ENCODE measurements around the gene KLHL24.
A peak's percentile ranks its signal among the peaks of the same experiment; 100 is the strongest.

- TF ChIP-seq CTCF (IDR thresholded peaks at IDR 0.05) (peak; percentile 20), ZFX (IDR thresholded peaks at IDR 0.05; ENCODE audit: borderline replicate concordance) (no peak)
These were observed at the start of gene KLHL24 for GRCh38 chr3:183635431-183636220.
